ENCODE results near the gene PSMD9.
"Not testable (repeated sequence)": the region's sequence is repeated elsewhere in the genome, so short reads cannot be mapped to it uniquely, and the experiment has no call there.

PSMD9 gene

DNA sequence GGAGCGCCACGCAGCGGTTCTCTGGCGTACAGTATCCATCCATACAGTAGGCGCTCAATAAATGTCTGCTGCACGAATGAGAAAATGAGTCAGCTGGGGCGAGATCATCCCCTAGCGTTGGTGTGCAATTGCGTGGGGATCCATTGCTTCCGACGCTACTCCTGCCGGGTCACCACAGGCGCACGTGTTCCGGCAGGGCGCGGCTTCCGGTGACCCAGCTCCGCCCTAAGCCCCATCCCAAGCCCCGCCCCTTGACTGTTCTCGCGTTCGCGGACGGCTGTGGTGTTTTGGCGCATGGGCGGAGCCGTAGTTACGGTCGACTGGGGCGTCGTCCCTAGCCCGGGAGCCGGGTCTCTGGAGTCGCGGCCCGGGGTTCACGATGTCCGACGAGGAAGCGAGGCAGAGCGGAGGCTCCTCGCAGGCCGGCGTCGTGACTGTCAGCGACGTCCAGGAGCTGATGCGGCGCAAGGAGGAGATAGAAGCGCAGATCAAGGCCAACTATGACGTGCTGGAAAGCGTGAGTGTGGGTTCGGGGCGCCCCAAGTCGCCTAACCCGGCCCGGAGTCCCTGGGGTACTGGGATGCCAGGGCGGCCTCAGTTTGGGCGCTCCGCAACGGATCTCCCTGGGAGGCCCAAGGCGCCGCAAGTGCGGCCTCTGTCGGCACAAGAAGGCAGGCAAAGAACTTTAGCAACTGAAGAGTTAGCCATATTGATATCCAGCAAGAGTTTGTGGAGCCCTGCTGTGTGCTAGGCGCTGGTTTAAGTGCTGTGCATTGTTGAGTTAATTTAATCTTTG is at the start of gene PSMD9:
PSMD9 (plus strand) TSS at position 313 of the 796 bp plus-strand sequence; CDS start at position 380, 67 bp downstream.
- peak within 1 kb of the TSS; percentile 65 for H3K4me3 ChIP-seq (ENCODE audit: low read length)
- H3K36me3 ChIP-seq (ENCODE audit: control insufficient read depth, insufficient read depth, low read length): no peaks in the 10 kb centered on the region
- H3K9ac ChIP-seq (ENCODE audit: low read length): peak within 1 kb of the TSS; percentile 84
- H3K4me1 ChIP-seq (ENCODE audit: control insufficient read depth, insufficient read depth, low read length): peaks cover 19% of the 10 kb centered on the region
- no peaks in the 10 kb centered on the region for H3K9me3 ChIP-seq (ENCODE audit: control insufficient read depth, low read length)
- H3K27me3 ChIP-seq (ENCODE audit: control insufficient read depth, insufficient read depth, low read length): no peaks in the 10 kb centered on the region

- Histone ChIP-seq H3K9me3 (ENCODE audit: control insufficient read depth, low read length) (no peaks in the 10 kb centered on the region), H3K4me1 (ENCODE audit: control insufficient read depth, insufficient read depth, low read length) (peaks cover 6% of the 10 kb centered on the region), H3K27me3 (ENCODE audit: control insufficient read depth, insufficient read depth, low read length) (no peaks in the 10 kb centered on the region), H3K4me3 (ENCODE audit: low read length) (peak overlapping the region; percentile 88), H3K9ac (ENCODE audit: low read length) (peak overlapping the region; percentile 76), H3K36me3 (ENCODE audit: control insufficient read depth, insufficient read depth, low read length) (no peaks in the 10 kb centered on the region)
These were observed 49.2 kb upstream of the PSMD9 start for GRCh38 chr12:121839106-121839992.

DNA sequence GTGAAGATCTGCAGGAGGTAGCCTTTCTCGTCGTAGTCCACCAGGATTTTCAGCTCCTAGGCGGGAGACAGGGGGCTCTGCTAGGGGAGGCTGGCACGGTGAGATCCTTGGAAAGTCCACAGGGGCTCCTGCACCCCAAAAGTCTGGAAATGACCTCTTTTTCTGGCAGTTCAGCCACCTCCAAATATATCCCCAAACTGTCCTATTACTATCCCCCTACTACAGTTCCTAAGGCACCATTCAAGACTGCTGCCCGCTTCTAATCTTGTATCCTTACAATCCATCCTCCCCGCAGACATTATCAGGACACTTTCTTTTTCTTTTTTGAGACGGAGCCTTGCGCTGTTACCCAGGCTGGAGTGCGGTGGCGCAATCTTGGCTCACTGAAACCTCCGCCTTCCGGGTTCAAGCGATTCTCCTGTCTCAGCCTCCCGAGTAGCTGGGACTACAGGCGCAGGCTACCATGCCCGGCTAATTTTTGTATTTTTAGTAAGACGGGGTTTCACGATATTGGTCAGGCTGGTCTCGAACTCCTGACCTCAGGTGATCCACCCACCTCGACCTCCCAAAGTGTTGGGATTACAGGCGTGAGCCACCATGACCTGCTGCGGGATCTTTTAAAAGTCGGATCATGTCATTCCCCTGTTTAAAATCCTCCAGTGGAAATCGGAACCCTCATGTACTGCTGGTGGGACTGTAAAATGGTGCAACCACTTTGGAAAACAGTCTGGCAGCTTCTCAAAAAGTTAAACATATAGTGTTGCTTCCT is 48.4 kb upstream of the PSMD9 start:
- H3K4me1 ChIP-seq (ENCODE audit: control insufficient read depth, insufficient read depth, low read length): peaks cover 6% of the 10 kb centered on the region
- H3K36me3 ChIP-seq (ENCODE audit: control insufficient read depth, insufficient read depth, low read length): no peaks in the 10 kb centered on the region
- peak overlapping the region; percentile 88 for H3K4me3 ChIP-seq (ENCODE audit: low read length)
- H3K9ac ChIP-seq (ENCODE audit: low read length): peak overlapping the region; percentile 76
- no peaks in the 10 kb centered on the region for H3K27me3 ChIP-seq (ENCODE audit: control insufficient read depth, insufficient read depth, low read length)
- H3K9me3 ChIP-seq (ENCODE audit: control insufficient read depth, low read length): no peaks in the 10 kb centered on the region

- no peaks in the 10 kb centered on the region for H3K9me3 ChIP-seq (ENCODE audit: control insufficient read depth, low read length)
- no peak overlapping the region for H3K4me3 ChIP-seq (ENCODE audit: low read length)
- H3K36me3 ChIP-seq (ENCODE audit: control insufficient read depth, insufficient read depth, low read length): no peaks in the 10 kb centered on the region
These were observed 45.2 kb upstream of the PSMD9 start for GRCh38 chr12:121843236-121843982.

DNA sequence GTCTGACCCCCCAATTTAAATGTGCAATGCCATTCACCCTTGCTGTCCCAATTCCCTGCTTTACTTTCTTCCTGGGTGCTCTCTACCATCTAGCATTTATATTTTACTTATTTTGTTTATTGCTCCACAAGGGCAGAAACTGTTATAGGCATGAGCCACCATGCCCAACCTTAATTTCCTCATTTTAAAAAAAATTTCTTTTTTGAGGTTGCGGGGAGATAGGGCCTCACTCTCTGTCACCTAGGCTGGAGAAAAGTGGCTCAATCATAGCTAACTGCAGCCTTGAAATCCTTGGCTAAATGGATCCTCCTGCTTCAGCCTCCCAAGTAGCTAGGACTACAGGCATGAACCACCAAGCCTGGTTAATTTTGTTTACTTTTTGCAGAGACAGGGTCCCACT is 42.9 kb upstream of the PSMD9 start:
- Histone ChIP-seq H3K36me3 (ENCODE audit: control insufficient read depth, insufficient read depth, low read length) (no peaks in the 10 kb centered on the region), H3K9ac (ENCODE audit: low read length) (no peak overlapping the region), H3K4me1 (ENCODE audit: control insufficient read depth, insufficient read depth, low read length) (no peaks in the 10 kb centered on the region), H3K9me3 (ENCODE audit: control insufficient read depth, low read length) (no peaks in the 10 kb centered on the region), H3K4me3 (ENCODE audit: low read length) (no peak overlapping the region), H3K27me3 (ENCODE audit: control insufficient read depth, insufficient read depth, low read length) (no peaks in the 10 kb centered on the region)

More at GRCh38 chr12:121843236-121843982, 45.2 kb upstream of the PSMD9 start:
- no peaks in the 10 kb centered on the region for H3K27me3 ChIP-seq (ENCODE audit: control insufficient read depth, insufficient read depth, low read length)
- peaks cover 6% of the 10 kb centered on the region for H3K4me1 ChIP-seq (ENCODE audit: control insufficient read depth, insufficient read depth, low read length)
- no peak overlapping the region for H3K9ac ChIP-seq (ENCODE audit: low read length)

GRCh38 chr12:121849211-121849610 is 39.4 kb upstream of the PSMD9 start:
- Histone ChIP-seq H3K27me3 (ENCODE audit: control insufficient read depth, insufficient read depth, low read length) (no peaks in the 10 kb centered on the region), H3K4me3 (ENCODE audit: low read length) (no peak overlapping the region), H3K36me3 (ENCODE audit: control insufficient read depth, insufficient read depth, low read length) (no peaks in the 10 kb centered on the region), H3K4me1 (ENCODE audit: control insufficient read depth, insufficient read depth, low read length) (no peaks in the 10 kb centered on the region), H3K9me3 (ENCODE audit: control insufficient read depth, low read length) (no peaks in the 10 kb centered on the region), H3K9ac (ENCODE audit: low read length) (no peak overlapping the region)

GRCh38 chr12:121849665-121850064 is 38.9 kb upstream of the PSMD9 start:
- Histone ChIP-seq H3K4me1 (ENCODE audit: control insufficient read depth, insufficient read depth, low read length) (no peaks in the 10 kb centered on the region), H3K36me3 (ENCODE audit: control insufficient read depth, insufficient read depth, low read length) (no peaks in the 10 kb centered on the region), H3K27me3 (ENCODE audit: control insufficient read depth, insufficient read depth, low read length) (no peaks in the 10 kb centered on the region), H3K9ac (ENCODE audit: low read length) (no peak overlapping the region), H3K4me3 (ENCODE audit: low read length) (no peak overlapping the region), H3K9me3 (ENCODE audit: control insufficient read depth, low read length) (no peaks in the 10 kb centered on the region)

- not testable (repeated sequence) for H3K27me3 ChIP-seq (ENCODE audit: control insufficient read depth, insufficient read depth, low read length); H3K9ac ChIP-seq (ENCODE audit: low read length); H3K36me3 ChIP-seq (ENCODE audit: control insufficient read depth, insufficient read depth, low read length); H3K4me3 ChIP-seq (ENCODE audit: low read length); H3K4me1 ChIP-seq (ENCODE audit: control insufficient read depth, insufficient read depth, low read length); H3K9me3 ChIP-seq (ENCODE audit: control insufficient read depth, low read length)
These were observed 36.2 kb upstream of the PSMD9 start for GRCh38 chr12:121852392-121852791.

DNA sequence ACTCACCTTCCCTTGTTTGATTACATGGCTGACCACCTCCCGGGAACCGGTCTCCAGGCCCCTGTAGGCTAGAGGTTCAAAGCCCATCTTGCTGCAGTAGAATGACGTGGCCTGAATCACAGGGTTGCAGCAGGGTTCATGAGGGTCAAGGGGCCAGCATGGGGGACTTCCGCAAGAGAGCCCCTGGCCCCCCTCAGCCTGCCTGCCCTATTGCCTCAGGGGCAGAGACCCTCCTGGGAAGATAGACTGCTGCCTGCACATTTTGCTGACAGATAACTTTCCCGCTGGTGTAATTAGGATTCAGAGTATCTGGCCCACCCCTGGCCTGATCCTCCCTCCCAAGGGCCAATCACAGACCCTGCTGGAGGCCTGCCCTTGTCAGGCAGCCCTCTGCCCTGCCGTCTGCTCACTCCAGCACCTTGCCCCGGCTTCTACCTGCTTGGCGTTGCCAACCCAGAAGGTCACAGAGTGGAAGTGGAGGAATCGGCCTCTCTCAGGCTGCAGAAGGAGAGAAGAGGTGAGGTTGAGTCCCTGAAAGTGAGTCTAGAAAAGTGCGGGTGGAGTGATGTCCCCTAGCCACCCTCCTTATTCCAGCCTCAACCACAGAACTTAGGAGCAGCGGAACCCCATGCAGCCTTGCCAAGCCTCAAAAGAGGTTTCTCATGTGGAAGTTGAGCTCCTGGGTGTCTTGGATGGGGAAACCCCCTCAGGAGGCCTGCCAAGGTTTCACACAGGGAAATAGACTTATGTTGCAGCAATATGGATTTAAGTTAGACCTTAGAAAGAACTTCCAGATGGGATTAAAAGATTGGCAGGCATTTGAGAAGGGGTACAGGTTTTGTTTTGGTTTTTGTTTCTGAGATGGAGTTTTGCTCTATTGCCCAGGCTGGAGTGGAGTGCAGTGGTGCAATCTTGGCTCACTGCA is 31.0 kb upstream of the PSMD9 start:
- H3K4me1 ChIP-seq (ENCODE audit: control insufficient read depth, insufficient read depth, low read length): no peaks in the 10 kb centered on the region
- no peaks in the 10 kb centered on the region for H3K27me3 ChIP-seq (ENCODE audit: control insufficient read depth, insufficient read depth, low read length)
- no peaks in the 10 kb centered on the region for H3K9me3 ChIP-seq (ENCODE audit: control insufficient read depth, low read length)
- H3K4me3 ChIP-seq (ENCODE audit: low read length): no peak overlapping the region
- H3K36me3 ChIP-seq (ENCODE audit: control insufficient read depth, insufficient read depth, low read length): no peaks in the 10 kb centered on the region
- no peak overlapping the region for H3K9ac ChIP-seq (ENCODE audit: low read length)

DNA sequence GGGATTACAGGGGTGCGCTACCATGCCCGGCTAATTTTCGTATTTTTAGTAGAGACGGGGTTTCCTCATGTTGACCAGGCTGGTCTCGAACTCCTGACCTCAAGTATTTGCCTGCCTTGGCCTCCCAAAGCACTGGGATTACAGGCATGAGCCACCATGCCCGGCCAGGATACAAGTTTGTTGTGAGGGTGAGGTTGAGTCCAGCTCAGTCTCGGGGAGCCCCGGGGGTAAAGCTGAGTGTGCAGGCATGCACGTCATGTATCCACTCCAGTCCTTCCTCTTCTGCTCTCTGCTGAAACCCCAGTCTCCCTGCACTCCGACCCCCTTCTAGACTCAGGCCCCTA is 30.3 kb upstream of the PSMD9 start:
- Histone ChIP-seq H3K36me3 (ENCODE audit: control insufficient read depth, insufficient read depth, low read length) (no peaks in the 10 kb centered on the region), H3K9me3 (ENCODE audit: control insufficient read depth, low read length) (no peaks in the 10 kb centered on the region), H3K27me3 (ENCODE audit: control insufficient read depth, insufficient read depth, low read length) (no peaks in the 10 kb centered on the region), H3K9ac (ENCODE audit: low read length) (no peak overlapping the region), H3K4me3 (ENCODE audit: low read length) (no peak overlapping the region), H3K4me1 (ENCODE audit: control insufficient read depth, insufficient read depth, low read length) (no peaks in the 10 kb centered on the region)

Data from mucosa of stomach (tissue), 1 donor.